Gastrocnemius medialis (tissue), 4 donors: ENCODE results near the gene KRTAP20-1.

Source experiments
- CTCF ChIP-seq, 5 experiments: fragments of 450-650 bp in 3 of 5; fragments of 200-600 bp in 2 of 5; sonication (generic) in 2 of 5; IDR thresholded peaks in 4 of 5; conservative IDR thresholded peaks in 1 of 5; 1 replicate in 4 of 5; 2 replicates in 1 of 5; pipeline ENCODE4 v1.5.1; 2016 to 2019; ENCODE audit warnings: antibody characterized with exemption in 5 of 5, mild to moderate bottlenecking in 3 of 5, moderate library complexity in 3 of 5
- POLR2A ChIP-seq, 2 donors: fragments of 450-650 bp; IDR thresholded peaks; one replicate each; pipeline ENCODE4 v1.6.1; 2017; ENCODE audit warnings: antibody characterized with exemption in 2 of 2, mild to moderate bottlenecking in 2 of 2, moderate library complexity in 2 of 2

GRCh38 chr21:30615199-30615598 lies 1.0 kb upstream of the KRTAP20-1 start:
- TF ChIP-seq CTCF (IDR thresholded peaks at IDR 0.05 in 4 of 5, conservative IDR thresholded peaks at IDR 0.05 in 1 of 5) (no peak), POLR2A (IDR thresholded peaks at IDR 0.05) (no peak)
